Endothelial cell of hepatic sinusoid (primary cell): ENCODE measurements around the gene CELSR1.

ENCODE experiments used
- in situ Hi-C: cut with HindIII; loops from 2 replicates; pipeline ENCODE4 v1.10.0; 2017; ENCODE audit warnings: low sequenced_read_pairs

Gene CELSR1

GRCh38 chr22:46560696-46561295 is 23.4 kb upstream of the CELSR1 start:
- in situ Hi-C loops: loop anchor here (10.0 kb wide), 1 partner anchor 226 kb away; the partner anchor contains the start of gene TRMU

DNA sequence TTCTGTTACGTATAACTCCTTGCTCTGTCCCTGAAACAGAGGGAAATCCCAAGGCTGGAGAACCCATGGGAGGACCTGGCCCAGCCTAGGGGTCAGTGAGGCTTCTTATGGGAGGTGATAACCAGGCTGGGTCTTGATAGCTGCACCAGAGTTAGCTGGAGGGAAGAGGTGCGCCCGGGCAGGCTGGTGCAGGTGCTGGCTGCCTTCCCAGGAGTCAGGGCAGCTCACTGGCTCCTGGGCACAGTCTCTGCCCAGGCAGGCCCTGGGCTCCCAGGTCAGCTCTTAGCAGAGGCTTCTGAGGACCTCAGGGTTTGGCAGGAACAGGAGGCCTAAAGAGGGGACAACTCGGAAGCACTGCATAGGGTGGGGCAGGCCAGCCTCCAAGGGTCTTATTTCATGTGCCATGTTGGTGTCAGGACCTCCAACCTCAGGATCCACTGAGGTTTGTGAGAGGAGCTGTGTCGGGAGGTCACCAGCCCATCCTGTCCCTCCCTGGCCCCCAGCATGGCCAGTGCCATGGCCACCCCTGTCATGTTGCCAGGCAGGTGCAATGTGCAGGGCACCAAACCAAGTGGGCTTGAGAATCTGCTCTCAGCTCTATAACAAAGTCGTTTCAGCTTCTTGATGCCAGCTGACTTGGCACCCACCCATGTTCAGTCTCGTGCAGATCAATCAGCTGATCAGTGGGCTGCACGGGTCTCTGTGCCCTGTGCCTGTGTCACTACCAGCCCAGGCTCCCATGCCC is 20.5 kb upstream of the CELSR1 start:
- in situ Hi-C loops: no loop called here

GRCh38 chr22:46556775-46557174 is 19.4 kb upstream of the CELSR1 start:
- in situ Hi-C loops: no loop called here

- in situ Hi-C loops: no loop called here
These were observed 15.8 kb upstream of the CELSR1 start for GRCh38 chr22:46553189-46553588.

DNA sequence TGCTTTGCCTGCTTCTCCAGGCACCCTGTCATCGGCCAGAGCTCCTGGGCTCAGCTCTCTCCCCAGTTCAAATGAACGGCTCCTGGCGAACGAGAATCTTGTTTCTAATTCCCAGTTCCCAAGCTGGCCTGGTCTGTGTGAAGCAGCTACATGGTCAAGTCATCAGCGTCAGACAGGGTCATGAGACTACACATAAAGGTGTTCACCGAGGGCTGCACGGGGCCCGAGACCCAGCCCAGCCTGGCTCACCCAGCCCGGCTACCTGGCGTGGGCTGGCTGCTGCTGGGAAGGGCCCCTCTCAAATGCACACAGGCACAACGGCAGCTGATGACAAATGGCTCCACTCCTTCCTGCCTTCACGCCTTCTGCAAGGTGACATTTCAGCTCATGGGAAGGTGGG is 14.6 kb upstream of the CELSR1 start:
- in situ Hi-C loops: no loop called here

DNA sequence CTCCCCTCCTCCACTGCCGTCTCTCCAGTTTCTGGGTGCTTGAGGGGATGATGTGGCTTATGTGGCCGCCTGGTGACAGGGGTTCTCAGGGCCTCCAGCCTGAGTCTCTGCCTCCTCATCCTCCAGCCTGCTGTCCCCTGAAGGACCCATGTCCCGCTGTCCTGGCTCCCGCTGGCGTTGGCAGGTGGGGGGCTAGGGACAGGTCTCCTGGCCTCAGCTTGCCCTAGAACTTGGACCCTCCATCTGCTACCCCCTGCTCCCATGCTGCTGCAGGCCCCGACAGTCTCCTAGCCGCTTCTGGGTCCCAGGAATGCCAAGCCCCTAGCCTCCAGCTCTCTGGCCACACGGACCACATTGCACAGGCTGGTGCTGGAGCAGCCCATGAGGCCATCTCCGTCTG is 13.9 kb upstream of the CELSR1 start:
- in situ Hi-C loops: no loop called here

DNA sequence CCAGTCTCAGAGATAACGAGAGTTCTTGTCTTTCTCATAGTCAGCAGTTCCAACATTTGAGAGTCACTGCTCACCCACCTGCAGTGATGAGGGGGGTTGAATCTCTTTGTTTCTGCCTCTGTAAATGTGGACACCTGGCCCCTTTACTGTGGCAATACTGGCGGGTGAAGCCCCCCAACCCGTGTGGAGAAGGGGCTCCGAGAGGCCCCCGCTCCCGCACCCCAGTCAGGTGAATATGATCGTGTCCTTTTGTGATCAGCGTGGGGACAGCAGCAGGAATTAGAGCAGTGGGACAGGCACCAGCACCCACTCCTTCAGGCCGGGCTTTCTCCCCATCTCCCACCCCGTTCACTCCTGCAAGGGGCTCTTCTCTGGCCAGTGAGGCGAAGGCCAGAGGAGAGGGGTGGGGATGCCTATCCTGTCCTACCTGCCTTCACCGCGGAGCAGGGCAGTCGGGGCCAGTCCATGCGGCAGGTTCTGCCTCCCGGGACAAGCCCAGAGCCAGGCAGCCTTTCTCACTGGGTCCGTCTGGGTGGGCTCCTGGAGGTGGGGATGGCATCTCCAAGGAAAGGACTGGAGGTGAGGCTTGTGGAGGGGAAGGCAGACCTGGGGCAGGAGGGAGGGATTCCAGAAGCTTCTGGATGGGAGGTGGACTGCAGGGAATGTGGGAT is 12.7 kb upstream of the CELSR1 start:
- in situ Hi-C loops: no loop called here

DNA sequence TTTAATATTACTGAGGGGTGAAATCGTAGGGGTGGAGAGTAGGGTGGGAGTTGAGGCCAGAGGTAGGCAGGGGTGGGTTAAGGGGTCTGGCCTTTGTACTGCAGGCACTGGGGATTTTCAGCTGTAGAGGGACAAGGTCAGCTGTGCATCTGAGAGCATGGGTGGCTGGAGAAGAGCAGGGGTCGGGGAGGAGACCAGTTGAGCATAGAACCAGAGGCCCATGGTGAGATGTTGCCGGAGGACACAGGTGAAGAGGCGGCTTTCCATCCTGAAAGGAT is 12.1 kb upstream of the CELSR1 start:
- in situ Hi-C loops: no loop called here

- in situ Hi-C loops: no loop called here
These were observed 10.4 kb upstream of the CELSR1 start for GRCh38 chr22:46547883-46548244.

- in situ Hi-C loops: no loop called here
These were observed 9.9 kb upstream of the CELSR1 start for GRCh38 chr22:46547179-46547882.

- in situ Hi-C loops: no loop called here
These were observed 9.2 kb upstream of the CELSR1 start for GRCh38 chr22:46546466-46547178.

- in situ Hi-C loops: no loop called here
These were observed 7.8 kb upstream of the CELSR1 start for GRCh38 chr22:46545086-46545792.

DNA sequence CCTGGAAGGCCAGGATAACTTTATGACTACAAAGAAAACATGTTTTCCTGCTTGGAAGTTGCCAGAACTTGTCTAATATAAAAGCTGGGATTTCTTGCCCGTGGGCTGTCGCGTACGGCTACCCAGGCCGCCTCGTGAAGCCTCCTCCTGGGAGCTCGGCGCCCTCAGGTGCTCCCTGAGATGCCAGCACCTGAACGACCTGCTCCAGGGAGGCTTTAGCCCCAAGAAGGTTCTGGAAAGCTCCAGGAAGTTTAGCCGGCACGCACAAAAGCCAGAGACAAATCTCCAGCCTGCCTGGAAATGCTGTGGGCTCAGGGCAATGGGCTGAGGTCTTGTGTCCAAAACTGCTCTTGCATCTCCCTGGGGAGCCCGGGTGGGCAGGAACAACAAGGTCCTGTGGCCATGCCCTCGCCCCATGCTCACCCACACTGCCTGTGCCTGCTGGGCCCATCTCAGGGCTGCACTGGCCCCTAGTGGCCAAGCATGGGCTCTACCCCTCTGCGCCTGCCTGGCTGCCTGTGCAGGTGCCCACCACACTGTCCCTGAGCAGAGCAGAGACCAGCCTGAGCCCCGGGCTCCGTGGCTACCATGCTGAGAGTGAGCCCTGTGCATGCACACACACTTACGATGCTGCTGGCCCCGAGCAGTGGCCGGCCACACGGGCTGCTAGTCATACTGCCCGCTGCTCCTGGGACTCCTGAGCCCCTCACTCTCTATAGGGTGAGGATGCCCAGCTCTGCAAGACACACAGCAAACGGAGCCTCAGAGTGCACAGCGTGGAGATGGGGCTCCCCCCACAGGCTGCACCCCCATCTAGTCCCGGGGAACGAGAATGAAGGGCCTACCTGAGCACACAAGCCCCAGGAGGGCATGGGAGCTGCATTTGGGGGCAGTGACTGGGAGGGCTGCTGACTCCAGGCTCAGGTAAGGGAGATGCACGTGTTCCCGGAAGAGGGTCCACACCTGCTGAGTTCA is 4.9 kb upstream of the CELSR1 start:
- in situ Hi-C loops: no loop called here

DNA sequence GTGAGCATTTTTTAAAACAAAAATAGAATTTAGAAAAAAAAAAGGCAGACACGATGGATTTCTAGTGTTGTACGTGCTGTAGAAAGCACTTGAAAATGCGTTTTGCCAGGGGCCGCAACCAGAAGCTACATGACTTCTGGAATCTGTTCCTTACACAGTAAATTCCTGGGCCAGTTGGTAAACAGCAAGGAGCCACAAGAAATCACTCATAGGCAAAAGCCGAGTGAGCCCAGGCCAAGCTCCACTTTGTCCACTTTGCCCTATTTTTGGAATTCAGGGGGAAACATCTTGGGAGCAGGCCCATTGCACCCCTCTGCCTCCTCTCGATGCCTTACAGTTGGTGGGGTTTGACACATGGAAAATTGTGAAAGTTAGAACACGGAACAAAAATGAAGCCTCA is 4.1 kb upstream of the CELSR1 start:
- in situ Hi-C loops: no loop called here

DNA sequence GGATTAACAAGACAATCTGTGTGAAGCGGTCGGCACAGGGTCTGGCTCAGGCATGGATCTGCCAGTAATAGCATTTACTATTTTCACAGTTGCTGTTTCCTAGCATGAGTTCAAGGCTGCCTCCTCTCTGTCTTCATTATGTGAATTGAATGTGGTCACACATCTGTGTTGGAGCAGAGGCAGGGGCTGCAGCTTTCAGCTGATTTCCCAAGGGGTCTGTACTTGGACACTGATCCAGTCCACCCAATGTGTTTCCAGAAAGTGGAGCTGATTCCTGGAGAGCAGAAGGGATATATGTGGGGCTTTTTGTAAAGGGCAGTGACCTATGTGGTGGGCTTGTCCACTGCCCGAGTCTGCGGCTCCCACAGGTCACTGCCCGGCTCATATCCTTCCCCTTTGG is 3.5 kb upstream of the CELSR1 start:
- in situ Hi-C loops: no loop called here

DNA sequence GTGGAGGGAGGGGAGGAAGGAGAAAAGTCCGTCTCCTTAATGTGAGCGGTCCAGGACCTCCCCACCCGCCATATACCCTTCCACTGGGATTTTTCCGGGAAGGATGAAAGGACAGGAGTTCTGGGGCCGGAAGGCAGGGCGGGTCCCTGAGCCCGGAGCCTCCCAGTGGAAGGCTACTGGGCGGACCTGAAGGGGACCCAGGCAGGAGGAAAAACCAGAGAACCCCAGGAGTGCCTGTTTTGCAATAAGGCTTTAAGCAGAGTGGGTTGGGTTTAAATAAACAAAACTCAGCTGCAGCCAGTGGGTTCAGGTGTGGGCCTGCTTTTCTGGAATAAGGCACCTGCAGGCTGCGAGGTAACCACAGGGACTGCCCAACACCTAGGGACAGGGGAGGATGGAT is 1.7 kb upstream of the CELSR1 start:
- in situ Hi-C loops: no loop called here

DNA sequence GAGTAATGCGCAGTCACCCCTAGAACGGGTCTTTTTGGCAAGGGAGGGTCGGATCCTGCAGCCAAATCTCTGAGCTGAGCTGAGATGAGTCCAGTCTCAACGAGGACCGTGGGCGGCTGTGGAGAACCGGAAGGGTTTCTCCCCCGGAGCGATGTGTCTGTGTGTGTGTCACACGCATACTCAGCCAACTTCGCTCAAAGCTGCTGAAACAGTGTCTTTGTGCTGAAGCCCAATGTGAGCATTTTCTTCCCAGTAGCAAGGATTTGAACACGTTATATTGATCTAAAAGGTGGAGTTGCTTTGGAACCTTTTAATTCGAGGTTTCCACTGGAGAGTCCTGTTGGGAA is 1.4 kb upstream of the CELSR1 start:
- in situ Hi-C loops: no loop called here

GRCh38 chr22:46537946-46538813 is 760 bp upstream of the CELSR1 start:
- in situ Hi-C loops: no loop called here
